OCI-LY7 (cell line): ENCODE measurements around the gene RALGAPA2. TPM values are rescaled to one million over a fixed set of nuclear protein-coding genes. Genes with fewer than 3 reads are reported as not detected.

Experiments
- BruUV-seq: library from RNA; stranded (reverse); fragments of 400-500 nt; replicated peaks from 2 replicates; lab custom pipeline; 2021; lab: Mats Ljungman, UMichigan
- CTCF ChIA-PET: fragments of 300-600 bp; sonication (Branson Sonifier 250); formaldehyde crosslinking; loops from one replicate; lab custom pipeline; 2022; ENCODE audit warnings: antibody characterized with exemption; ENCODE audit not compliant: unreplicated experiment; lab: Charles Lee
- POLR2A ChIA-PET: fragments of 300-600 bp; sonication (Branson Sonifier 250); formaldehyde crosslinking; loops from one replicate; lab custom pipeline; 2022; ENCODE audit warnings: antibody characterized with exemption; lab: Charles Lee
- DNase-seq: peaks from one replicate; pipeline ENCODE4 v3.0.0-alpha.2; 2015; ENCODE audit warnings: low spot score
- H2AFZ ChIP-seq: fragments of 200-600 bp; sonication (generic), shearing (Covaris generic); 2 replicates; pipeline ENCODE4 v1.6.1; 2014; ENCODE audit warnings: mild to moderate bottlenecking, antibody characterized with exemption, low read length, moderate library complexity
- H3K27ac ChIP-seq: fragments of 200-600 bp; sonication (generic); 2 replicates; pipeline ENCODE4 v1.5.1; 2014; ENCODE audit warnings: mixed run types, low read depth, mild to moderate bottlenecking, moderate library complexity, low read length, inconsistent platforms; ENCODE audit not compliant: poor library complexity, severe bottlenecking
- H3K36me3 ChIP-seq: fragments of 200-600 bp; sonication (generic); 2 replicates; pipeline ENCODE4 v1.6.1; 2014; ENCODE audit warnings: mild to moderate bottlenecking, antibody characterized with exemption, low read length, moderate library complexity, mixed read lengths; ENCODE audit not compliant: insufficient read depth
- H3K4me1 ChIP-seq: fragments of 200-600 bp; sonication (generic); 2 replicates; pipeline ENCODE4 v1.5.1; 2014; ENCODE audit warnings: mild to moderate bottlenecking, low read length; ENCODE audit not compliant: insufficient read depth, poor library complexity, severe bottlenecking
- H3K4me2 ChIP-seq: fragments of 200-600 bp; sonication (generic); 2 replicates; pipeline ENCODE4 v1.6.1; 2014; ENCODE audit warnings: mild to moderate bottlenecking, low read length
- H3K4me3 ChIP-seq: fragments of 200-600 bp; sonication (generic); 2 replicates; pipeline ENCODE4 v1.5.1; 2014; ENCODE audit warnings: mild to moderate bottlenecking, low read depth, low read length; ENCODE audit not compliant: poor library complexity, severe bottlenecking
- H3K79me2 ChIP-seq: fragments of 200-600 bp; sonication (generic); 2 replicates; pipeline ENCODE4 v1.6.1; 2016; ENCODE audit warnings: low read depth, mild to moderate bottlenecking, low read length, moderate library complexity, mixed read lengths; ENCODE audit not compliant: insufficient read depth
- H3K9me2 ChIP-seq: fragments of 200-600 bp; sonication (generic); 2 replicates; pipeline ENCODE4 v1.6.1; 2016; ENCODE audit warnings: mild to moderate bottlenecking, low read length, mixed read lengths; ENCODE audit not compliant: insufficient read depth
- H3K9me3 ChIP-seq: fragments of 200-600 bp; sonication (generic); 2 replicates; pipeline ENCODE4 v1.6.1; 2014; ENCODE audit warnings: mild to moderate bottlenecking, mixed run types, low read length, mixed read lengths
- H4K20me1 ChIP-seq: fragments of 200-600 bp; sonication (generic); 2 replicates; pipeline ENCODE4 v1.6.1; 2014; ENCODE audit warnings: mild to moderate bottlenecking, antibody characterized with exemption, low read length, moderate library complexity, mixed read lengths; ENCODE audit not compliant: insufficient read depth
- CTCF ChIP-seq: fragments of 200-600 bp; sonication (generic); conservative IDR thresholded peaks from 2 replicates; pipeline ENCODE4 v1.5.1; 2014; ENCODE audit warnings: mild to moderate bottlenecking, antibody characterized with exemption, low read length, moderate library complexity, mixed read lengths
- EZH2phosphoT487 ChIP-seq: fragments of 200-600 bp; sonication (generic); IDR thresholded peaks from 2 replicates; pipeline ENCODE4 v1.6.1; 2018; ENCODE audit warnings: low read depth, borderline replicate concordance, mild to moderate bottlenecking, mixed run types, antibody characterized with exemption, low read length, moderate library complexity, mixed read lengths
- intact Hi-C: fragments of 100-400 bp; cut with micrococcal nuclease; formaldehyde crosslinking; loops from one replicate; pipeline ENCODE4 v1.10.0; 2022; ENCODE audit not compliant: unreplicated experiment
- total RNA-seq, 2 experiments: library from RNA; depleted of rRNA in 1 of 2; stranded (reverse); fragments of >200 nt in 1 of 2; shearing (Covaris generic) in 1 of 2; gene quantifications; 2 replicates each; pipeline ENCODE4 v1.2.3, GENCODE V29; 2014 to 2022

RALGAPA2 gene
- total RNA-seq, 2 experiments from 2014 or later, result 9.1 to 17.8 TPM

- H3K4me1 ChIP-seq, result no peaks in the 10 kb centered on the region
- POLR2A ChIA-PET, result no interaction called here
- H3K36me3 ChIP-seq, result no peaks in the 10 kb centered on the region
- TF ChIP-seq EZH2phosphoT487 (no peak), CTCF (no peak)
- no peak for DNase-seq
- CTCF ChIA-PET, result no interaction called here
- H3K27ac ChIP-seq, result no peak overlapping the region
- intact Hi-C loops, result no loop called here
- H3K9me2 ChIP-seq, result no peaks in the 10 kb centered on the region
- no peaks in the 10 kb centered on the region for H4K20me1 ChIP-seq
- H2AFZ ChIP-seq, result no peak overlapping the region
- no peaks in the 10 kb centered on the region for H3K9me3 ChIP-seq
- no peak overlapping the region for H3K4me3 ChIP-seq
- H3K4me2 ChIP-seq, result no peak overlapping the region
- H3K79me2 ChIP-seq, result no peaks in the 10 kb centered on the region
- BruUV-seq, result no TSS peak
Observed at GRCh38 chr20:20483328-20483727, 229.1 kb downstream of the RALGAPA2 start.

- no peaks in the 10 kb centered on the region for H3K79me2 ChIP-seq
- no peak overlapping the region for H3K27ac ChIP-seq
- no peak for DNase-seq
- H3K4me3 ChIP-seq, result no peak overlapping the region
- no peaks in the 10 kb centered on the region for H4K20me1 ChIP-seq
- H2AFZ ChIP-seq, result no peak overlapping the region
- no peaks in the 10 kb centered on the region for H3K4me1 ChIP-seq
- no peak overlapping the region for H3K4me2 ChIP-seq
- POLR2A ChIA-PET, result interaction anchor here (0.9 kb wide), 1 partner anchor 15 kb away, joined by 3 read pairs; no protein-coding TSS in a partner anchor
- no TSS peak for BruUV-seq
- intact Hi-C loops, result no loop called here
- no peaks in the 10 kb centered on the region for H3K9me3 ChIP-seq
- CTCF ChIA-PET, result no interaction called here
- H3K36me3 ChIP-seq, result no peaks in the 10 kb centered on the region
- TF ChIP-seq EZH2phosphoT487, result no peak
- TF ChIP-seq CTCF, result no peak
- no peaks in the 10 kb centered on the region for H3K9me2 ChIP-seq
Observed at GRCh38 chr20:20482453-20482852, 230.0 kb downstream of the RALGAPA2 start.

GRCh38 chr20:20480689-20481088 is 231.8 kb downstream of the RALGAPA2 start:
- TF ChIP-seq CTCF (no peak), EZH2phosphoT487 (no peak)
- H3K9me2 ChIP-seq, result no peaks in the 10 kb centered on the region
- H4K20me1 ChIP-seq, result no peaks in the 10 kb centered on the region
- no peak overlapping the region for H3K4me3 ChIP-seq
- H3K4me2 ChIP-seq, result no peak overlapping the region
- intact Hi-C loops, result no loop called here
- ChIA-PET CTCF (no interaction called here), POLR2A (no interaction called here)
- H3K9me3 ChIP-seq, result no peaks in the 10 kb centered on the region
- no peak overlapping the region for H3K27ac ChIP-seq
- no peak overlapping the region for H2AFZ ChIP-seq
- no peaks in the 10 kb centered on the region for H3K36me3 ChIP-seq
- H3K79me2 ChIP-seq, result no peaks in the 10 kb centered on the region
- no TSS peak for BruUV-seq
- no peak for DNase-seq
- H3K4me1 ChIP-seq, result no peaks in the 10 kb centered on the region
